Measurements from ENCODE around the gene IRF7. TPM values are rescaled to one million over a fixed set of nuclear protein-coding genes. Genes with fewer than 3 reads are reported as not detected.
"Not testable (repeated sequence)": the region's sequence is repeated elsewhere in the genome, so short reads cannot be mapped to it uniquely, and the experiment has no call there.

Gene IRF7
- total and polyA plus RNA-seq, 12 donors: 4.5 to 48.4 (median 11.4) TPM

- Histone ChIP-seq H3K27me3 (no peaks in the 10 kb centered on the region), H3K27ac (no peak overlapping the region), H3K4me1 (no peaks in the 10 kb centered on the region), H3K4me3 (no peak overlapping the region), H3K9me3 (no peaks in the 10 kb centered on the region), H3K36me3 (peaks cover 0 to 70% (median 0%) of the 10 kb centered on the region in 9 donors)
- 96 to 97% methylated on average over 10 of the region's 10 CpGs for WGBS, 2 donors
- intact Hi-C loops (cut with DNase I): no loop called here
- ATAC-seq (no peak), DNase-seq (no peak)
- no peak for TF ChIP-seq CTCF (IDR thresholded peaks at IDR 0.05)
These were observed 34.7 kb upstream of the IRF7 start for GRCh38 chr11:650482-650881.

GRCh38 chr11:647672-648158 is 32.0 kb upstream of the IRF7 start:
- H3K4me3 ChIP-seq; H3K9me3 ChIP-seq; intact Hi-C loops (cut with DNase I); ATAC-seq; H3K4me1 ChIP-seq; DNase-seq; H3K27ac ChIP-seq; H3K27me3 ChIP-seq: not testable (repeated sequence)
- WGBS, 2 donors: 92 to 93% methylated on average over 9 to 10 of the region's 14 CpGs
- H3K36me3 ChIP-seq: peaks cover 0 to 78% (median 6%) of the 10 kb centered on the region in 9 donors

- no peak for TF ChIP-seq CTCF (IDR thresholded peaks at IDR 0.05)
- H3K9me3 ChIP-seq: no peaks in the 10 kb centered on the region
- DNase-seq (no peak), ATAC-seq (no peak)
- WGBS, 2 donors: 86 to 89% methylated on average over 13 to 14 of the region's 14 CpGs
- peaks cover 0 to 72% (median 6%) of the 10 kb centered on the region in 9 donors for H3K36me3 ChIP-seq
- H3K4me3 ChIP-seq: no peak overlapping the region
- H3K4me1 ChIP-seq: no peaks in the 10 kb centered on the region
- no peak overlapping the region for H3K27ac ChIP-seq
- H3K27me3 ChIP-seq: peaks cover 0 to under 1% (median 0%) of the 10 kb centered on the region in 7 donors
- intact Hi-C loops (cut with DNase I): no loop called here
These were observed 30.5 kb upstream of the IRF7 start for GRCh38 chr11:646214-646613.

- no peak for TF ChIP-seq CTCF (IDR thresholded peaks at IDR 0.05)
- WGBS, 2 donors: 88 to 90% methylated on average over 16 of the region's 16 CpGs
- H3K4me1 ChIP-seq: peaks cover 0 to 7% (median 0%) of the 10 kb centered on the region in 9 donors
- no peak for DNase-seq
- ATAC-seq: no peak
- H3K4me3 ChIP-seq: no peak overlapping the region
- H3K9me3 ChIP-seq: no peaks in the 10 kb centered on the region
- intact Hi-C loops (cut with DNase I): no loop called here
- H3K36me3 ChIP-seq: peaks cover 0 to 65% (median 6%) of the 10 kb centered on the region in 9 donors
- no peak overlapping the region for H3K27ac ChIP-seq
- H3K27me3 ChIP-seq: peaks cover 0 to 7% (median under 1%) of the 10 kb centered on the region in 7 donors
These were observed 29.8 kb upstream of the IRF7 start for GRCh38 chr11:645536-645935.
